Stimulated activated CD4-positive, alpha-beta T cell treated with anti-CD3 and anti-CD28 coated beads, Interleukin-4, amount 100 ng/mL, for 24 hours (primary cell): ENCODE results near the gene FBXO21.
"Not testable (repeated sequence)": the region's sequence is repeated elsewhere in the genome, so short reads cannot be mapped to it uniquely, and the experiment has no call there.

Source experiments
- DNase-seq: peaks from one replicate; pipeline ENCODE4 v3.0.0-alpha.2; 2020

The FBXO21 gene

DNA sequence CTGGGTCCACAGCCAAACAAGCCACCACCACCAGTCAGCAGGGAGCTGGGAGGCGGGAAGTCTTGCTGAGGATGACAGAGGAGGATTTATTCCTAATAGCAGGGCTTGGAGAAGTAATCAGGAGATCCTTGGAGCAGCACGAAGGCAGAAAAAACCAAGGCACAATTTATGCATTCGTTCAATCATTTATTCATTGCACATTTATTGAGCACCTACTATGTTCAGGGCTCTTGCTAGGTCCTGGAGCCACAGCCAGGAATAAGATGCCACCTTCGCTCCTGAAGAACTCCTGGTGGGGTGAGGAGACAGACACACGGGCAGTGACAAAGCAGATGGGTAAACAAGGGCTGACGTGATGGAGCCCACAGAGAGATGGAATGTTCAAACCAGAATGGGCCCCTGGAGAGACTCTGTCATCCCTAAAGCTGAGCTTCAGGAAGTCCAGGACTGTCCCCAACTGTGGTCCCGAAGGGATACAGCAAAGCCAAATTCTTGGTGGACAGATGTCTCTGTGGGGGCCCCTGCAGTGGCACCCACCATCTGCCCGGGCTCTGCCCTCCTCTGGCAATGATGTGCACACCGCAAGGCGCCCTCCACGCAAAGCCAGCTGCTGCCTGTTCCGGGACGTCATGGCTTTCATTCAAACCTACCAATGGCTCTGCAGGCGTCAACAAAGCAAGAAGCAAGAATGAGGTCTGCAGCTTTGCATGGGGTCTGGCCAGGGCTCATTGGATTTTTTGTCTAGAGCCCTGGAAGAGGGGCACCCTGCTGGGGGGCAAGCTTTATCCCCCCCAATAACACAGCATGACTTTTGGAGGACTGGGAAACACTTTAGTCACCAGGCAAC, 88.1 kb downstream of the FBXO21 start:
- no peak for DNase-seq

DNA sequence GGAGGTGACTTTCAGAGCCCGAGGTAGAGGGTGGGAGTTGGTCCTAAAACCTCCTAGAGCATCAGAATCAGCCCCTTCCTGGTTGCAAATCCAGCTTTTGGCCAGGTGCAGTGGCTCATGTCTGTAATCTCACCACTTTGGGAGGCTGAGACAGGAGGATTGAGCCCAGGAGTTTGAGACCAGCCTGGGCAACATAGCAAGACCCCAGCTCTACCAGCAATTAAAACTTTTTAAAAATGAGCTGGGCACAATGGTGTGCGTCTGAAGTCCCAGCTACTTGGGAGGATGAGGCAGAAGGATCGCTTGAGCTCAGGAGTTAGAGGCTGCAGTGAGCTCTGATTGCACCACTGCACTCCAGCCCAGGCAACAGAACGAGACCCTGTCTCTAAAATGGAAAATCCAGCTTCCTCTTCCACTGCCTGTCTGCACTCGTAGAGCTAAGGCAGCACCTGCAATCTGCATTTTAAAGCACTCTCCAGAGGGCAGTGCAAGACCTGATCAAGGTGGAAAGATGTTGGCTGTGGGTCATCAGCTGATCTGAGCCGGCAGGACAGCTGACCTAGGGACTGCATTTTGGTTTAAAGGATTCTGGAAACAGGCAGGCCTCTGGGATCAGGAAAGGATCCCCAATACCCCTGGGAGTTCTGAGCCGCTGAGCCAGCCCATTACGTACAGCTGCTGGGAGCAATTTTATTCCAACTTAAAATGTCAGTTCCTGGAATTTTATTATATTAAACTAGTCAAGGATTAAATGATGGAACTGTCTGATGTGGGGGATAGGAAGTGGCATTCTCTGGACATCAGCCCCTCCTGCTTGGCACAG, 89.2 kb downstream of the FBXO21 start:
- no peak for DNase-seq

DNA sequence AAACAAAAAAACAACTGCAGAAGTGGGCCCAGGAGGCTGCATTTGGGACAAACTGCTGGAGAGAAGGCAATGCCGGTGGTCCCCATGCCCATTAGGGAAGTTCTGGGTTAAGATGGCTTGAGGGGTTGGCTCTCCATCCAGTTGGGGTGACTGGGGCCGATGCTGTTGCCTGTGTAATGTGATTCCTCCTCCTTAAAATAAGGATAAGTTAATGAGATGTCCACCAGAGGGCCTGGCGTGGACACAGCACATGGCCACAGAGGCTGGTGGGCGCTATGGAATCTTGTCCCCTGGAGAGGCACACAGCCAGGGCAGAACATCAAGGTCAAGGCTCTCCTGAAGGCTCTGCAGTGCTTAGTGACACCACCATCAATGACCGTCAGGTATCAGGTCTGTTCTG, 90.0 kb downstream of the FBXO21 start:
- no peak for DNase-seq

DNA sequence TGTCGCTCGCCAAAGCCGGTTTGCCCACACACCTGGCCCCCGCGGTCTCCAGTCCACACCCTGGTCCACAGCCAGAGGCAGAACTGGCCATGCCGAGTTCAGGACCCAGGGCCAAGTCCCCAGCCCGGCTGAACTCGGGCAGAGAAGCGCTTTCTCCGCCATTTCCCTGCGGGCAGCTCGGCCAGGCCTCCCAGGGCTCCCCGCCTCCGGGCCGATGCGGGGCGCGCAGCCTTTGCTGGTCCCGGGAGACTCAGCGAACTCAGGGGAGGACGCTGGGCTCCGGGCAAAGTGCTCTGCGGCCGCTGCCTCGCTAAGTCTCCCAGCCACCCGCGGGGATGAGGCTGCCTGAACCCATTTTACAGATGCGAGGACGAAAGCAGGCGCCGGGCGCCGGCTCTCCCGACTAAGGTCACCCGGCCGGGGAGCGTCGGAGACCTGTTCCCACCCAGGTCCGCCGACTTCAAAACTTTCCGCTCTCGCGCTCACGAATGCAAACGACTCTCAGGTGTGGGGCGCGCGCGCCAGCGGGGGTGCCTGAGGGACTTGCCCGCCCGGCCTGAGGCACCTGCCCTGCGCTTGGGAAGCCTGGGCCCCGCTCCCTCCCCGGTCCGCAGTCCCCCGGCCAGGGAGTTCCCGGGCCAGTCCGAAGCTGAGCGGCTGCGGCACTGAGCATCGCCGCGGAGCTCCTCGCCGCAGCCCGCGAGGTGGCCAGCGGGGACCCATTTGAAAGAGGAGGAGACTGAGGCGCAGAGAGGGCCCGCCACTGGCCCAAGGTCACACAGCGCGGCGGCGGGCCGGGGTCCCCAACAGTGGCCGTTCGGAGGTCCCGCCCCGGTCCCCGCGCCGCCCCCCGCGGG, 91.7 kb downstream of the FBXO21 start:
- peak; percentile 10 for DNase-seq

DNA sequence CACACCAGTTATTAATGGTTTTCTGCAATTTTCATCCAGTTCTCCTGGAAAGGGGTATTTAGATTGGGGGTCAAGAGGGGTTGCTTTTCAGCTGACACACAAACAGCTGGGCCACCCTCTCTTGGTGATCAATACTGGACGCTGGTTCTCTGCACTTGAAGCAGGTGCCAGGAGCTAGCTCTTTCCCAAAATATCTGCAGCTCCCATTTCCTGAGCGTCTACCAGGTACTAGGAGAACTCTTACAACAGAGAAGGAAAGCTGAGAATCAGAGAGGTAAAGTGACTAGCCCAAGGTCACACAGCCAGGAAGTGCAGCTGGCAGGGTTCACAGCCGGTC, 92.3 kb downstream of the FBXO21 start:
- no peak for DNase-seq

DNA sequence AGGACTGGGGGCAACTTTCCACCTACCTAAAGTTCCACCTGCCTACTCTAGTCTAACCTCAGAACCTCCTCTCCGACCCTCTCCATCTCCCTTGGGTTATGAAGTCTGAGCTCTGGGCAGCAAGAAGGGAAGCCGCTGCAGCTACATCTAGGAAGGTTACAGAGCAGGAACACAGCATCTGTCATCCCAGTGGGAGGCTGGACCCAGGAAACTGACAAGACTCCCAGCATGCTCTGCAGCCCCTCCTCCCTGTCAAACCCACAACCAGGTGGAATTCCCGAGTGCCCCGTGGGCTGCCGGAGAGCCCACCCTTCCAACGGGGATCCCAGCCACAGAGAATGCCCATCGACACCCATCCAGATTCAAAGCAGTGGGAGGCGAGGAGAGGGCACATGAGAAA, 93.1 kb downstream of the FBXO21 start:
- DNase-seq, result no peak

DNA sequence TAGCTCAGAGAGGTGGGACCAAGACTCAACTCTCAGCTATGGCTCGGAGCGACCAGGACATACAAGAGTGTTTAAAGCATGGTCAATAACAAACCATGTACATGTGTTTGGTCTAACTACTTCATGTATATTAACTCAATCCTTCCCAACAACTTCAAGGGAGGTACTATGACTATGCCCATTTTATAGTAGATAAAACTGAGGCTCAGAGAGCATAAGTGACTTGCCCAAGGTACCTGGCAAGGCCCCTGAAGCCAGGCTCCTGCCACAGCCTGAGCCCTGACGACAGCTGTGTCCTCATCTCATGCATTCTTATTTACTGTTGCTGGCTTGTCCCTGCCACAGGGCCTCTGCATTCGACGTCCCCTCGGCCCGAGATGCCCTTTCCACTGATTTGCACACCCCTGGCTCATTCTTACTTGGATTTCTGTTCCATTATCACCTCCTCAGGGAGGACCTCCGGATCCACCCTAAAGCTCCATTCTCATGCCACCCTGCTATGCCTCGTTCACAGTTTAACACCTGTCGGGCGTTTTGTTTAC, 93.7 kb downstream of the FBXO21 start:
- DNase-seq, result no peak

DNA sequence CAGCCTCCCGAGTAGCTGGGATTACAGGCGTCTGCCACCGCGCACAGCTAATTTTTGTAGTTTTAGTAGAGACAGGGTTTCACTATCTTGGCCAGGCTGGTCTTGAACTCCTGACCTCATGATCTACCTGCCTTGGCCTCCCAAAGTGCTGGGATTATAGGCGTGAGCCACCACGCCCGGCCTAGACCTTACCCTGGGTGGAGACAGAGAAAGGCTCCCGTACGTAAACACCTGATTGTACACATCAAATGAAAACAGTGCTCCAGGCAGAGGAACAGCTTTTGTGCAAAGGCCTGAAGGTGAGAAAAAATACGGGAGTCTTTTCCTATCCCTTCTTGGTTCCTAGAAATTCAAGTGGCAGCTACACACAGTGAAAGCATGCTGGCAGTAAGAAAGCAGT, 95.1 kb downstream of the FBXO21 start:
- DNase-seq, result not testable (repeated sequence)

DNA sequence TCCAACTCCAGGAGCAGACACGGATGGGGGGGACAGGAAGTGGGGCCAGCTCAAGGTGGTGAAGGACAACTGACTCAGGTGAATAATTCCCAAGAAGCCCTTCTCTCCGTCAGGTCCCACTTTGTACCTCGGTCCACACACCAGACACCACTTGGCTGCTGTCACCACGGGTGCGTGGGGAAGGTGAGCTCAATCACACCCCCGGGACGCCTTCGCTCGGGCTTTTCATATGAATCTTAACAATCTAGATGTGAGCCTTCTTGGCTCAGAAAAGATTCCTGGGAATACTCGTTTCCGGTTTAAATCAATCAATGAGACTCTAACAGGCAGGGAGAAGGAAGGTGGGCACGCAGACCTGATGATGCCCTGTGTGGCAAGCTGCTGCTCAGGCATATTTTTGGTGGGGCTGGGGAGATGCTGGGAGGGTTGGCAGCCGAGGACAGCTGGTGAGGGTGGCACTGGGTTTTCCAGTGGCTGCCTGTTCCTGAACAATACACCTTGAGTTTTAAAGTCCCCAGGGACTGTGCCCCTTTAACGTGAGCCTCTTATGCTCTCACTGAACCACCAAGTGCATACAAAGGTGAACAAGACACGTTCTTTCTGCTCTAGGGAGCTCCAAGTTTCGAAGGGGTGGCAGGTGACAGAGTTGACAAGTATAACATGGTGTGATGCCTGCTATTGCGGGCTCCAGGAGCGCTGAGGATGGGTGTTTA, 96.2 kb downstream of the FBXO21 start:
- no peak for DNase-seq

DNA sequence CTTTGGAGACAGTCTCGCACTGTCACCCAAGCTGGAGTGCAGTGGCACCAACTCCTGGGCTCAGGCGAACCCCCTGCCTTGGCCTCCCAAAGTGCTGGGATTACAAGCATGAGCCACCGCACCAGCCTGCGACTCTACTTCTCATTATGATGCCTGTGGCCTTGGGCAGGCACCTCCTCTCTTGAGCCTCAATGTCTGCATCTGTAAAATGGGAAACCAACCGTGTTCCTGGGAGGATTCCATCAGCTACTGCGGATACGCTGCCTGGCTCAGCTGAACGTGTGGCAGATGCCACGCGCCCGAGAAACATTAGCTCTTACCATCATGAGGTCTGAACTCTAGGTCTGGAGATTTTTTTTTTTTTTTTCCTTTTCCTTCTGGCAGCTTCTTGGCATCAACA, 96.8 kb downstream of the FBXO21 start:
- no peak for DNase-seq

DNA sequence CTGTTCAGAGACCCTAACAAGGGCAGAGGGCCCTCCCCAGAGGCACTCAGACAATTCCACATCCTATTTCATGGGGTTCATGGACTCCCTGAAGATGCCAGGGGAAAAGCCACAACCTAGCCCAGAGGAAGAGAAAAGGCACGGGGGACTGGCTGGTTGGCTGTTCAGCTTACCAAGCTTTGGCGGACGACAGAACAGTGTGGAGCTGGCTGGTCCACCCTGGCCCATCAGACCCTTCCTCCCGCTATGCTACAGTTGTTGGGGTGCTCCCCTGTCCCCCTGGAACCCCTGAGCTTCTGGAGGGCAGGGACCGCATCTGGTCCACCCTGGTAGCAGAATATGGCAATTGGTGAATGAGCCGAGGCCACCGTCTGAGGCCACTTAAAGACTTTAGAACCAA, 97.4 kb downstream of the FBXO21 start:
- no peak for DNase-seq

DNA sequence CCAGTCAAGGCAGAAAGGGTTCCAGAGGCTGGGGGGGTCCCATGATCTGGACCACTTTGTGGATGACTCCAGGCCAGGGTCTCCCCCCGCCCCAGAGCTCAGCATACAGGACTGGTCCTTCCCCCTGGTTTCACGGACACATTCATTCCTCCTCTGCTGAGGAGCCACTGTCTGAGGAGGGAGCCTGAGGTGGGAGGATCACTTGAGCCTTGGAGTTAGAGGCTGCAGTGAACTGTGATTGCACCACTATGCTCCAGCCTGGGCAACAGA, 97.8 kb downstream of the FBXO21 start:
- no peak for DNase-seq
